Effector memory CD4-positive, alpha-beta T cell (primary cell): ENCODE measurements around the gene FAM83E.

ENCODE experiments used
- DNase-seq, 3 donors: peaks; one replicate each; pipeline ENCODE4 v3.0.0-alpha.2; 2020
- H3K27ac ChIP-seq: 2 replicates; pipeline ENCODE4 v1.7.0; 2013; ENCODE audit warnings: mild to moderate bottlenecking, low read length, moderate library complexity; ENCODE audit not compliant: insufficient read depth, poor library complexity, severe bottlenecking
- H3K27me3 ChIP-seq: replicated peaks from 2 replicates; pipeline ENCODE4 v1.7.0; 2013; ENCODE audit warnings: mild to moderate bottlenecking, low read length; ENCODE audit not compliant: insufficient read depth, control insufficient read depth, poor library complexity, severe bottlenecking
- H3K36me3 ChIP-seq: 2 replicates; pipeline ENCODE4 v1.7.0; 2013; ENCODE audit warnings: mild to moderate bottlenecking, low read length, moderate library complexity; ENCODE audit not compliant: control insufficient read depth, insufficient read depth
- H3K4me1 ChIP-seq: 2 replicates; pipeline ENCODE4 v1.7.0; 2013; ENCODE audit warnings: low read length, mild to moderate bottlenecking; ENCODE audit not compliant: control insufficient read depth, insufficient read depth, poor library complexity, severe bottlenecking
- H3K4me3 ChIP-seq: 2 replicates; pipeline ENCODE4 v1.7.0; 2013; ENCODE audit warnings: low read length, low read depth, mild to moderate bottlenecking; ENCODE audit not compliant: insufficient read depth, poor library complexity, severe bottlenecking
- H3K9me3 ChIP-seq: 2 replicates; pipeline ENCODE4 v1.7.0; 2013; ENCODE audit warnings: mild to moderate bottlenecking, low read length, moderate library complexity; ENCODE audit not compliant: control insufficient read depth

The FAM83E gene

DNA sequence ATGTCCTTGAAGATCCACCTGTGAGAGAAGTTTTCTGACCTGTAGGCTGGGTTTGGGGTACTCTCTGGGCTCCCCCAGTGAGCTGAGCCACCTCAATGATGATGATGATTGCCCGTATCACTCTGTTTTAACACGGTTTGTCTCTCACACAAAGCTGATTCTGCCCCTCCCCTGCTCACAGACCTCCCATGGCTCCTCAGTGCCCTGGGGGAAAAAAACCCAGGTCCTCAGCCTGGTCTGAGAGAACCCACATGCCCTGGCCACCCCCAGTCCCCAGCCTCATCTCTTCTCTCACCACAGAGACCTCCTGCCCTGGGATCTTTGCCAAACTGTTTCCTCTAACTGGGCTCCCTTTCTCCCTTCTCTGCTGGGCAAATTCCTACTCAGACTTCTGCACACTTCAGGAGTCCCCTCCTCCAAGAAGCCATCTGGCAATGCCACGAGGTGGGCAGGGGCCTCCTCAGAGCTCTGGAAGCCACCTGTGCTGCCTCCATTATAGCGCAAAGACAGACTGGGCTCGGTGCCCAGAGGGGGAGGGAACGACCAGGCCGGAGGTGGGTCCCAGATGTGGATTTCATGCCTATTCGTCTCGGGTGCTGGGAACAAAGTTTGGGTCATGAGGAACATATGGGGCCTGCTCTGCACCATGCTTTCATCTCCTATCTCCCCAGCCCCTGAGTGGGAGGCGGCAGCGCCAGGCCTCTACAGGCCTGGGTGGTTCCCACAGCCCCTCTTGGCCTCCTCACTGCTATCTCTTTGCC is 39.6 kb upstream of the FAM83E start:
- no peaks in the 10 kb centered on the region for H3K9me3 ChIP-seq
- H3K4me3 ChIP-seq = no peak overlapping the region
- no peak overlapping the region for H3K27ac ChIP-seq
- no peak for DNase-seq
- H3K4me1 ChIP-seq = no peaks in the 10 kb centered on the region
- no peaks in the 10 kb centered on the region for H3K27me3 ChIP-seq
- no peaks in the 10 kb centered on the region for H3K36me3 ChIP-seq

DNA sequence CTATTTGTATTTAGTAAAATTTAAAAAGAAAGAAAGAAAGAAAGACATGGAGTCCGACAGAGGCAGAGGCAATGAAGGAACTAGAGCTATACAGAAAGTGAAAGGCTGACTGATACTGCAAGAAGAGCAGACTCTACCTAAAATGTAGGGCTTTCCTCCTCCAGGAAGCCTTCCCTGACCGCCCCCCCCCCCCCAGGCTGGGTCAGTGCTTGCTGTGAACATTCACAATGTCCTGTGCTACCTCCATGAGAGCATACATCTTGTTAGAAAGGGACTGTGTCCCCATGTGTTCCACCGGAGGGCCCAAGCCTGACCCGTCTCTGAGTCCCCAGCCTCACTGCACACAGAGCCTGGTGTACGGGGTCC is 36.8 kb upstream of the FAM83E start:
- H3K36me3 ChIP-seq = no peaks in the 10 kb centered on the region
- no peaks in the 10 kb centered on the region for H3K27me3 ChIP-seq
- no peak for DNase-seq
- H3K4me1 ChIP-seq = peaks cover 6% of the 10 kb centered on the region
- H3K27ac ChIP-seq = no peak overlapping the region
- H3K9me3 ChIP-seq = no peaks in the 10 kb centered on the region
- H3K4me3 ChIP-seq = no peak overlapping the region

DNA sequence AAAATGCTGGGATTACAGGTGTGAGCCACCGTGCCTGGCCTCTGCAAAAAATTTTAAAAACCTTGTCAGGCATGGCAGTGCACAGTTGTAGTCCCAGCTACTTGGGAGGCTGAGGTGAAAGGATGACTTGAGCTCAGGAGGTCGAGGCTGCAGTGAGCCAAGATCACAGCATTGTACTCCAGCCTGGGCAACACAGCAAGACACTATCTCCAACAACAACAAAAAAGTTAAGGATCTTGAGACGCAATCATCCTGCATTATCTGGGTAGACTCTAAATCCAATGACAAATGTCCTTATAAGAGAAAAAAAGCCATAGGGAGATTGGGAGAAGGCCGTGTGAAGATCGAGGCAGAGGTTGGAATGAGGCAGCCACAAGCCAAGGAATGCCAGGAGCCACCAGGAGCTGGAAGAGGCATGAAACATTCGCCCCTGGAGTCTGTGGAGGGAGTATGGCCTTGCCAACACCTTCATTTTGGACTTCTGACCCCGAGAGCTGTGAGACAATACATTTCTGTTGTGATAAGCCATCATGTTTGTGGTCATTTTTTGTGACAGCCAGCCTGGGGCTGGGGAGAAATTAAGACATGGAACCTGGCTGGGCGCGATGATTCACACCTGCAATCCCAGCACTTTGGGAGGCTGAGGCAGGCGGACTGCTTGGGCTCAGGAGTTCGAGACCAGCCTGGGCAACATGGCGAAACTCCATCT is 36.3 kb upstream of the FAM83E start:
- H3K9me3 ChIP-seq = no peaks in the 10 kb centered on the region
- DNase-seq = no peak
- H3K4me1 ChIP-seq = peaks cover 9% of the 10 kb centered on the region
- no peaks in the 10 kb centered on the region for H3K27me3 ChIP-seq
- no peak overlapping the region for H3K27ac ChIP-seq
- H3K4me3 ChIP-seq = no peak overlapping the region
- no peaks in the 10 kb centered on the region for H3K36me3 ChIP-seq

DNA sequence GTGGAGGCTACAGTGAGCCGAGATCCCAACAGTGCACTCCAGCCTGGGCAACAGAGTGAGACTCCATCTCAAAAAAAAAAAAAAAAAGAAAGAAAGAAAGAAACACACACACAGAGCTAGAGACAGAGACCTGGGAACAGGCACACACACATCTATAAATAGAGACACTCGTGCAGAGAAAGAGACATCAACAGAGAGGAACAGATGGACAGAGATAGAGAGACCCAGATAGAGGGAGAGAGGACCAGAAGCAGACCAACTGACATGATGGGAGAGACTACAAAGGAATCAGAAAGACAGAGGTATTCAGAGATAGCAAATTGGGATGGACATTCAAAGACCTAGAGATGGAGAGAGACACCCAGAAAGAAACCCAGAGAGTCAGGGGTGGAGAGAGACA is 33.3 kb upstream of the FAM83E start:
- no peak for DNase-seq
- Histone ChIP-seq H3K4me1 (peaks cover 26% of the 10 kb centered on the region), H3K4me3 (no peak overlapping the region)

DNA sequence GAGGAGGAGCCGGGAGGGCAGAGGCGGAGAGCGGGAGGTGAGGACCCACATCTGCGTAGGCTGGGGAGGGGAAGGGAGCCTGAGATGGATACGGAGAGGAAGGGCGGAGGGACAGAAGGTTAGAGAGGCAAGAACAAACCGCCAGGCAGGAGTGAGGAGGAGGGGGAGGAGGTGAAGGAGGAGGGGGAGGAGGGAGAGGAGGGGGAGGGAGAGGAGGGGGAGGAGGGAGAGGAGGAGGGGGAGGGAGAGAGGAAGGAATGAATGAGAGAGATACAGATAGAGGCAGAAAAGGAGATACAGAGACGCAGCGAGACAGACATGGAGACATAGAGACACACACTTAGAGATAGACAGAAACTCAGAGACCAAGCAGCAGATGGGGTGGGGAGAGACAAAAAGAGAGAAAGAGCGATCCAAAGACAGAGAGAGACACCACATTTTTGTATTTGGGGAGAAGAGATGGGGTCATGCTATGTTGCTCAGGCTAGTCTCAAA is 31.9 kb upstream of the FAM83E start:
- peaks cover 26% of the 10 kb centered on the region for H3K4me1 ChIP-seq
- H3K9me3 ChIP-seq = no peaks in the 10 kb centered on the region
- H3K36me3 ChIP-seq = no peaks in the 10 kb centered on the region
- peak overlapping the region; percentile 59 for H3K4me3 ChIP-seq
- peak overlapping the region; percentile 85 for H3K27ac ChIP-seq
- H3K27me3 ChIP-seq = no peaks in the 10 kb centered on the region
- no peak for DNase-seq

More for the DNA sequence above, 33.3 kb upstream of the FAM83E start:
- Histone ChIP-seq H3K36me3 (no peaks in the 10 kb centered on the region), H3K9me3 (no peaks in the 10 kb centered on the region), H3K27me3 (no peaks in the 10 kb centered on the region), H3K27ac (no peak overlapping the region)

DNA sequence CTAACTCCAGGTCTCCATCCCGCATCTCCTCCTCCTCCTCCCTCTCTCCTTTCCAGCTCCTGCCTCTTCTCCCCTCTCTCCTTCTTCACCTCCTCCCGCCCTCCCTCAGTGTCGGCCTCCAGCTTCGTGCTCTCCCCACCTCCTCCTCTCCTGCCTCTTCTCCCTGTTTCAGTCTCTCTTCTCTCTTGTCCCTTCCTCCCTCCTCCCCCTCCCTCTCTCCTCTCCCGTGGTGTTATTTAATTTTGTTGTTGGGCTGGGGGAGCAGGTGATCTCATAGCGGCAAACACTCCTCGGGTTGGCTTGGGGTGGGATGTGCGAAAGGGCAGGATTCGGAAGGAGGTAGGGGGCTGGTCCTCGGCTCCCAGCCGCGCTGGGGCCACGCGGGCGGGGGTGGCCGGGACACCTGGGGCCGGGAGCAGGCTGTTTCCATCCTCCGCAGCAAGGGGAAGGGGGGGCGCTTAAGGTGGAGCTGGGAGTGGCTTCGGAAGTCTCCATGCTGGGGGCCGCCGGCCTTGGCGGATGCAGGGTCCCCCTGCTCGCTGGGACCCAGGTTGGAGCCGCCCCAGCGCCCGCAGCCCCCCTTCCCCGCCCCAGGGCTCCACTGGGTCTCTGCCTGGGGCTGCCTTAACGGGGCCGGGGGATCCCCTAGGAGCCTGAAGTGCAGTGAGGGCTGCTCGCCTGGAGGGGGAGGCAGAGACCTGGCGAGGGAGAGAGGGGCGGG is 31.3 kb upstream of the FAM83E start, which contains the start of gene CA11:
Gene CA11, minus strand, starts transcription at position 187 of the 721 bp plus-strand sequence. CDS start 555 bp downstream, outside the sequence.
- Histone ChIP-seq H3K36me3 (no peaks in the 10 kb centered on the region), H3K9me3 (no peaks in the 10 kb centered on the region), H3K27me3 (no peaks in the 10 kb centered on the region), H3K27ac (peak within 1 kb of the TSS; percentile 85), H3K4me1 (peaks cover 26% of the 10 kb centered on the region), H3K4me3 (peak within 1 kb of the TSS; percentile 59)
- DNase-seq = peak; percentile 84 to 89 (median 88)

DNA sequence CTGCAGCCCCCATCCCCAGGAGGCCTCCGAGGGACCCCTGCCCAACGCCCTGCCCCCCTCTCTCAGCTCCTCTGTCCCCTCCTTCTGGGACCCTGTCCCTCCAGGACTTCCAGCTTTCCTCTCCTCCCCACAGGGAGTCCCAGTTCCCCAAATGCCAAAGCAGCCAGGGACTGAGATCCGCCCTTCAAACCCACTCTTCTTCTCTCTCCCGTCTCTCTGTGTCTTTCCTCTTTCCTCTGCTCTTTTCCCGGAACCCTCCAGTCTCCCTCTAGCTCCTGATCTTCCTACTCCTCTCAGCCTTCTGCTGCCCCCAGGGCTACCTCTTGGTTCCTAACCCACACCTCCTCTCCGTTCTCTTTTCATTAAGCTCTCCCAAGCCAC is 30.7 kb upstream of the FAM83E start:
- Histone ChIP-seq H3K4me1 (peaks cover 26% of the 10 kb centered on the region), H3K27me3 (no peaks in the 10 kb centered on the region), H3K9me3 (no peaks in the 10 kb centered on the region), H3K27ac (peak overlapping the region; percentile 85), H3K4me3 (peak overlapping the region; percentile 59), H3K36me3 (no peaks in the 10 kb centered on the region)
- no peak for DNase-seq

DNA sequence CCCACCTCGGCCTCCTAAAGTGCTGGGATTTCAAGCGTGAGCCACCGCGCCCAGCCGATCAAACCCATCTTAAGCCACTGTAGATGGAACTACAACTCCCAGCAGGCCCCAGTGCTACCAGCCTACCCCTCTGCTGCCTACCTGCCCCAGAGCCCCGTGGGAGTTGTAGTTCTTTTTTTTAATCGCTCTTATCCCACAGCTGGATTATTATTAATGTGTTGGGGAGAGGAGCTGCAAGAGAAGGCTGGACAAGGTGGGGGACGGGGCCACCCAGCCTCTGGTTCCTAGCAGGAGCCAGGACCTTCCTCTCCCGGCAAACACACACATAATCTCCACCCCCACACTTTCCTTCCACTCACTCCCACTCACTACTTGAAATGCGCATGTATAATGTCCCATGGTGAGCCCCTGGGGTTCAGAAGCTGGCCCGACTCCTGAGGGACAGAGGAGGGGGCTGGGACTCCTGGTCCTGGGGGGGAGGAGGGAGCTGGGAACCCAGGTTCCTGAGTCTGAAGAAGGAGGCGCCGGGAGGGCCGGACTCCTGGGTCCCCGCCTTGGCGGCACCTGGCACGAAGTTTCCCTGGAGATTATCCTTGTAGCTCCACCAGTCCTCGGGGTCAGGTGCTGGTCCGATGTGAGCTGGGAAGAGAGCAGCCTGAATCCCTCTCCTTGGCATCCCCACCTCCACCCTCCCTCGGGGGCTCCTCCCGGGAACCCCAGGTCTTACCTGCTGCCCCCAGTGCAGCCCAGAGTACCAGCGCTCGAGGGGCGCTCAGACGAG is 30.2 kb upstream of the FAM83E start:
- peak overlapping the region; percentile 59 for H3K4me3 ChIP-seq
- no peaks in the 10 kb centered on the region for H3K36me3 ChIP-seq
- peak; percentile 50 to 68 (median 58) for DNase-seq
- peak overlapping the region; percentile 85 for H3K27ac ChIP-seq
- H3K9me3 ChIP-seq = no peaks in the 10 kb centered on the region
- peaks cover 26% of the 10 kb centered on the region for H3K4me1 ChIP-seq
- H3K27me3 ChIP-seq = no peaks in the 10 kb centered on the region

DNA sequence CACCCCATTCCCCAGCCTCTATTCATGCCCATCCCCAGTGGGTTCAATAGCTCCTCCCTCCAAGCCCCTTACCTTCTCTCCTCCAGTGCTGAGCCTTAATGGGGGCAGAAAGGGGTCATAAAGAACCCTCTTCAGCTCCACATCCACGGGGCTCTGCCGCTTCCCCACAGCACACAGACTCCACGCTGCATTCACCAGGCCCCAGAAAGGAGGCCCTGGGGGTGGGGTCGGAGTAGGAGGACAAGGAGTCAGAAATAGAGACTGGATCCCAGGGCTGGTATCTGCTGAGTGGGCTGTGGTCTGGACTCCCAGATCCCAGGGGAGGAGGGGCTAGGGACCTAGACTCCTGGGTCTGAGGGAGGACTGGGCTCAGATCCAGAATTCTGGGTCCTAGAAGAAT is 29.5 kb upstream of the FAM83E start:
- H3K4me3 ChIP-seq = no peak overlapping the region
- no peak for DNase-seq
- H3K4me1 ChIP-seq = peaks cover 26% of the 10 kb centered on the region
- H3K9me3 ChIP-seq = no peaks in the 10 kb centered on the region
- H3K27me3 ChIP-seq = no peaks in the 10 kb centered on the region
- no peaks in the 10 kb centered on the region for H3K36me3 ChIP-seq
- no peak overlapping the region for H3K27ac ChIP-seq
